Panc1 (cell line): ENCODE measurements around the gene CCDC148. TPM values are rescaled to one million over a fixed set of nuclear protein-coding genes. Genes with fewer than 3 reads are reported as not detected.
A peak's percentile ranks its signal among the peaks of the same experiment; 100 is the strongest.

Source experiments
- ATAC-seq: fragments of 200-7000 bp; cut with Tn5 transposase; 2 replicates; pipeline ENCODE4 v1.9.1; 2020; ENCODE audit warnings: mild to moderate bottlenecking, moderate library complexity
- BruUV-seq: library from RNA; stranded (reverse); fragments of 400-500 nt; replicated peaks from 2 replicates; lab custom pipeline; 2021; lab: Mats Ljungman, UMichigan
- CTCF ChIA-PET: fragments of 300-600 bp; sonication (Branson Sonifier 250); formaldehyde crosslinking; loops from one replicate; lab custom pipeline; 2022; ENCODE audit warnings: antibody characterized with exemption; lab: Charles Lee
- POLR2A ChIA-PET: fragments of 300-600 bp; sonication (Branson Sonifier 250); formaldehyde crosslinking; loops from one replicate; lab custom pipeline; 2022; ENCODE audit warnings: antibody characterized with exemption; lab: Charles Lee
- DNase-seq: peaks from one replicate; pipeline ENCODE4 v3.0.0-alpha.2; 2010; ENCODE audit warnings: low read depth, low spot score
- H3K27ac ChIP-seq: 2 replicates; pipeline ENCODE4 v1.5.1; 2011; ENCODE audit warnings: mild to moderate bottlenecking, low read length, inconsistent platforms
- H3K27me3 ChIP-seq: fragments of 200-500 bp; sonication (Bioruptor generic); 2 replicates; pipeline ENCODE4 v1.6.0; 2014; ENCODE audit warnings: low read length, inconsistent platforms; ENCODE audit not compliant: control insufficient read depth, insufficient read depth
- H3K36me3 ChIP-seq: fragments of 200-500 bp; sonication (Bioruptor generic); 2 replicates; pipeline ENCODE4 v1.5.1; 2014; ENCODE audit warnings: inconsistent platforms, mild to moderate bottlenecking, low read length, moderate library complexity; ENCODE audit not compliant: control insufficient read depth, insufficient read depth
- H3K4me1 ChIP-seq: 2 replicates; pipeline ENCODE4 v1.5.1; 2011; ENCODE audit warnings: inconsistent platforms, mild to moderate bottlenecking, low read length, moderate library complexity; ENCODE audit not compliant: control insufficient read depth, insufficient read depth
- H3K4me3 ChIP-seq, 2 experiments: 2 replicates each; pipeline ENCODE4 v1.5.1; 2011 to 2012; ENCODE audit warnings: low read depth in 2 of 2, low read length in 2 of 2, mild to moderate bottlenecking in 2 of 2, inconsistent platforms in 1 of 2, moderate library complexity in 1 of 2
- H3K9me3 ChIP-seq: fragments of 200-500 bp; sonication (Bioruptor generic); 2 replicates; pipeline ENCODE4 v1.5.1; 2014; ENCODE audit warnings: low read depth, mild to moderate bottlenecking, inconsistent platforms, low read length, moderate library complexity; ENCODE audit not compliant: control insufficient read depth, insufficient read depth
- POLR2AphosphoS5 ChIP-seq: IDR thresholded peaks from 2 replicates; pipeline ENCODE4 v1.6.1; 2012; ENCODE audit warnings: mild to moderate bottlenecking, low read depth, low read length, moderate library complexity
- SIN3A ChIP-seq: IDR thresholded peaks from 2 replicates; pipeline ENCODE4 v1.6.1; 2012; ENCODE audit warnings: low read depth, mild to moderate bottlenecking, low read length, moderate library complexity, borderline replicate concordance; ENCODE audit not compliant: insufficient read depth
- TCF7L2 ChIP-seq: IDR thresholded peaks from 2 replicates; pipeline ENCODE4 v1.6.1; 2011; ENCODE audit warnings: mild to moderate bottlenecking, low read depth, low read length, inconsistent platforms
- in situ Hi-C: cut with HindIII; loops from 2 replicates; pipeline ENCODE4 v1.10.0; 2016; ENCODE audit warnings: low sequenced_read_pairs, low pct_unique_long_range_greater_than_20kb
- intact Hi-C: fragments of 100-400 bp; cut with micrococcal nuclease; formaldehyde crosslinking; loops from one replicate; pipeline ENCODE4 v1.10.0; 2022; ENCODE audit not compliant: unreplicated experiment
- total RNA-seq: library from RNA; stranded (reverse); gene quantifications from one replicate; pipeline ENCODE4 v1.2.1, GENCODE V29; 2021; ENCODE audit not compliant: unreplicated experiment
- TF ChIP-seq, protein P1 (sequence below): fragments of 450-650 bp; IDR thresholded peaks from 2 replicates; pipeline ENCODE4 v1.5.1; 2017; ENCODE audit warnings: mild to moderate bottlenecking
- TF ChIP-seq, protein P2 (sequence below), 2 experiments: IDR thresholded peaks; 2 replicates each; pipeline ENCODE4 v1.6.1; 2011 to 2012; ENCODE audit warnings: low read depth in 2 of 2, control low read depth in 1 of 2, low read length in 1 of 2, mild to moderate bottlenecking in 1 of 2, moderate library complexity in 1 of 2; ENCODE audit not compliant: insufficient read depth in 1 of 2

The CCDC148 gene
- total RNA-seq, 1 experiment from 2014 or later = 0.92 TPM

DNA sequence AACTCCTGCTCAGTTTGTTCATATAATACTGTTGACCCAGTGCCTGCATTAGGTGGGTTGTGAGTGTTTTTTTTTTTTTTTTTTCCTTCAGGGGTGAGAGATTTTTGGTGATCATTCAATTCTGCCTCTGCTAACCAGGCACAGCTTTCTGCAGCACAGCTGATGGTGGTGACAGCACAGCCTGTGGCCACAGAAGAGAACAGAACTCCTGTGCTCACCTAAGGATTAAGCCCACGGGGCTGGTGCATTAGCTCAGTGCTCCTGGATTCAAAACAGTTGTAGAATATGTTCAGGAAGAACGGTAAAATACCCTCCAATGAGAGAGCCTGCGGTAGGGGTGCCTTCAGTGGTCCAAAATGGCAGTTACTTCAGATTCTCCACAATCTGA is 42.2 kb upstream of the CCDC148 start:
- ChIA-PET POLR2A (no interaction called here), CTCF (interaction anchor here (0.7 kb wide), 1 partner anchor 42 kb away, joined by 13 read pairs; the partner anchor contains the start of genes CCDC148 and PKP4)
- no peak for ATAC-seq

DNA sequence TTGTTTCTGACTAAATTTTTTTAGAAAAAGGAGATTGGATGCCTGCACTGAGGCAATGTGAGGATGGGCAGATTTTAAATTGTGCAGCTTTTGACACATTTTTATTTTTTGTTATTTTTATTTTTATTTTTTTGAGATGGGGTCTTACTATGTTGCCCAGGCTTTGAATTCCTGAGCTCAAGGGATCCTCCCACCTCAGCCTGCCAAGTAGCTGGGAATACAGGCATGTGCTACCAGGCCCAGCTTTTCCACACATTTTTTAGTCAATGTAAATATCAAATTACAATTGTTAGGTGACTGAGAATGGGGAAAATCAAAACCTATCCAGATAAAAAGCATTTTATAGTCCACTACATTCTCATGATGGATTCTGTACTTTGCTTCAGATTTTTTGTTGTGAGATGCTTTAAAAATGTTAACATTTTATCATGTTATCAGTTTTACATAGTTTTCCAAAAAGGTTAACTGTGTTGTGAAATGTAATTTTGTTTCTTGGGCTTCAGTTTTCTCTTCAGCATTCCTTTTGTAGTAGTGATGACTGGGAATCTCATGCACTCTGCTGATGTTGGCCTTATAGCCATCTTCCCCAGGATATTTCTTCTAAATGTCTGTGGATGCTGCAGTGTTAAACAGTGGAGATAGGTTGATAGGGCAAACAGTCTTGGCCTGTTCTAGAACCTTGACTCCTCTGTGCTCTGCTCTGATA is 41.6 kb upstream of the CCDC148 start:
- intact Hi-C loops = no loop called here
- peak overlapping the region; percentile 40 for H3K27ac ChIP-seq
- no peaks in the 10 kb centered on the region for H3K9me3 ChIP-seq
- CTCF ChIA-PET = no interaction called here
- ATAC-seq = no peak
- H3K36me3 ChIP-seq = no peaks in the 10 kb centered on the region
- in situ Hi-C loops = no loop called here
- DNase-seq = no peak
- no peak for TF ChIP-seq TCF7L2
- no peak for TF ChIP-seq POLR2AphosphoS5
- no peak for TF ChIP-seq SIN3A
- TF ChIP-seq, protein P1, sequence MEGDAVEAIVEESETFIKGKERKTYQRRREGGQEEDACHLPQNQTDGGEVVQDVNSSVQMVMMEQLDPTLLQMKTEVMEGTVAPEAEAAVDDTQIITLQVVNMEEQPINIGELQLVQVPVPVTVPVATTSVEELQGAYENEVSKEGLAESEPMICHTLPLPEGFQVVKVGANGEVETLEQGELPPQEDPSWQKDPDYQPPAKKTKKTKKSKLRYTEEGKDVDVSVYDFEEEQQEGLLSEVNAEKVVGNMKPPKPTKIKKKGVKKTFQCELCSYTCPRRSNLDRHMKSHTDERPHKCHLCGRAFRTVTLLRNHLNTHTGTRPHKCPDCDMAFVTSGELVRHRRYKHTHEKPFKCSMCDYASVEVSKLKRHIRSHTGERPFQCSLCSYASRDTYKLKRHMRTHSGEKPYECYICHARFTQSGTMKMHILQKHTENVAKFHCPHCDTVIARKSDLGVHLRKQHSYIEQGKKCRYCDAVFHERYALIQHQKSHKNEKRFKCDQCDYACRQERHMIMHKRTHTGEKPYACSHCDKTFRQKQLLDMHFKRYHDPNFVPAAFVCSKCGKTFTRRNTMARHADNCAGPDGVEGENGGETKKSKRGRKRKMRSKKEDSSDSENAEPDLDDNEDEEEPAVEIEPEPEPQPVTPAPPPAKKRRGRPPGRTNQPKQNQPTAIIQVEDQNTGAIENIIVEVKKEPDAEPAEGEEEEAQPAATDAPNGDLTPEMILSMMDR = no peak
- TF ChIP-seq, protein P2, sequence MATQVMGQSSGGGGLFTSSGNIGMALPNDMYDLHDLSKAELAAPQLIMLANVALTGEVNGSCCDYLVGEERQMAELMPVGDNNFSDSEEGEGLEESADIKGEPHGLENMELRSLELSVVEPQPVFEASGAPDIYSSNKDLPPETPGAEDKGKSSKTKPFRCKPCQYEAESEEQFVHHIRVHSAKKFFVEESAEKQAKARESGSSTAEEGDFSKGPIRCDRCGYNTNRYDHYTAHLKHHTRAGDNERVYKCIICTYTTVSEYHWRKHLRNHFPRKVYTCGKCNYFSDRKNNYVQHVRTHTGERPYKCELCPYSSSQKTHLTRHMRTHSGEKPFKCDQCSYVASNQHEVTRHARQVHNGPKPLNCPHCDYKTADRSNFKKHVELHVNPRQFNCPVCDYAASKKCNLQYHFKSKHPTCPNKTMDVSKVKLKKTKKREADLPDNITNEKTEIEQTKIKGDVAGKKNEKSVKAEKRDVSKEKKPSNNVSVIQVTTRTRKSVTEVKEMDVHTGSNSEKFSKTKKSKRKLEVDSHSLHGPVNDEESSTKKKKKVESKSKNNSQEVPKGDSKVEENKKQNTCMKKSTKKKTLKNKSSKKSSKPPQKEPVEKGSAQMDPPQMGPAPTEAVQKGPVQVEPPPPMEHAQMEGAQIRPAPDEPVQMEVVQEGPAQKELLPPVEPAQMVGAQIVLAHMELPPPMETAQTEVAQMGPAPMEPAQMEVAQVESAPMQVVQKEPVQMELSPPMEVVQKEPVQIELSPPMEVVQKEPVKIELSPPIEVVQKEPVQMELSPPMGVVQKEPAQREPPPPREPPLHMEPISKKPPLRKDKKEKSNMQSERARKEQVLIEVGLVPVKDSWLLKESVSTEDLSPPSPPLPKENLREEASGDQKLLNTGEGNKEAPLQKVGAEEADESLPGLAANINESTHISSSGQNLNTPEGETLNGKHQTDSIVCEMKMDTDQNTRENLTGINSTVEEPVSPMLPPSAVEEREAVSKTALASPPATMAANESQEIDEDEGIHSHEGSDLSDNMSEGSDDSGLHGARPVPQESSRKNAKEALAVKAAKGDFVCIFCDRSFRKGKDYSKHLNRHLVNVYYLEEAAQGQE (IDR thresholded peaks at IDR 0.05; ENCODE audit: insufficient read depth in 1 of 2, low read depth in 2 of 2, low read length in 1 of 2) = no peak
- POLR2A ChIA-PET = no interaction called here
- BruUV-seq = no TSS peak
- H3K27me3 ChIP-seq = no peaks in the 10 kb centered on the region
- H3K4me1 ChIP-seq = peaks cover 60% of the 10 kb centered on the region
- H3K4me3 ChIP-seq = no peak overlapping the region

More for the DNA sequence above, 42.2 kb upstream of the CCDC148 start:
- no peak for DNase-seq
- intact Hi-C loops (no loop called here), in situ Hi-C loops (no loop called here)
- H3K4me1 ChIP-seq = peaks cover 65% of the 10 kb centered on the region
- H3K36me3 ChIP-seq = no peaks in the 10 kb centered on the region
- H3K27me3 ChIP-seq = no peaks in the 10 kb centered on the region
- H3K27ac ChIP-seq = peak overlapping the region; percentile 26; the same call in 1 of the 2 replicates
- TF ChIP-seq, protein P2 (IDR thresholded peaks at IDR 0.05; ENCODE audit: insufficient read depth in 1 of 2, low read depth in 2 of 2, low read length in 1 of 2) = no peak
- TF ChIP-seq TCF7L2 (no peak), SIN3A (no peak), POLR2AphosphoS5 (no peak)
- TF ChIP-seq, protein P1 = no peak; the same call in 1 of the 2 replicates
- no peak overlapping the region for H3K4me3 ChIP-seq
- BruUV-seq = no TSS peak
- no peaks in the 10 kb centered on the region for H3K9me3 ChIP-seq
